HG03039 (cell line): Measurements from ENCODE around the gene SLC4A11.

Experiments
- ATAC-seq: cut with Tn5 transposase; IDR thresholded peaks from one replicate; pipeline ENCODE4 v1.9.1; 2021; ENCODE audit warnings: mild to moderate bottlenecking, moderate library complexity; ENCODE audit not compliant: unreplicated experiment

Gene SLC4A11

GRCh38 chr20:3177746-3178485 lies 61.1 kb downstream of the SLC4A11 start:
- ATAC-seq, result no peak
